Measurements from ENCODE around the gene EIF3L.

The EIF3L gene

DNA sequence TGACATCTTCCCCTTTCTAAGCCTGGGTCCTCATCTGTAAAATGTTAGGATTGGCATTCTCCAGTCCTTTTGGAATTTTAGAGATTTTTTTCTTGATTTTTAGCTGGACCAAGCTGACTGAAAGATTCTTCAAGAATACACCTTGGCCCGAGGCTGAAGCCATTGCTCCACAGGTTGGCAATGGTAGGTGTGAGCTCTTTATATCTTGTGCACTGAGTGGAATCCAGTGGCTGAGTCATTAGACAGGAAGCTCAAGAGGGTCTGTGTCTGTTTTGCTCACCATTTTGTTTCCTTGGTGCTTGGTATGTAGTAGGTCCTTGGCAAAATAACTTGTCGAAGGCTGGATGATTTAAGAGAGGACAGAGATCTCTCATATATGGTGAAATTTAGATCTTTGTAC is 6.2 kb downstream of the EIF3L start:
- no peak for DNase-seq

DNA sequence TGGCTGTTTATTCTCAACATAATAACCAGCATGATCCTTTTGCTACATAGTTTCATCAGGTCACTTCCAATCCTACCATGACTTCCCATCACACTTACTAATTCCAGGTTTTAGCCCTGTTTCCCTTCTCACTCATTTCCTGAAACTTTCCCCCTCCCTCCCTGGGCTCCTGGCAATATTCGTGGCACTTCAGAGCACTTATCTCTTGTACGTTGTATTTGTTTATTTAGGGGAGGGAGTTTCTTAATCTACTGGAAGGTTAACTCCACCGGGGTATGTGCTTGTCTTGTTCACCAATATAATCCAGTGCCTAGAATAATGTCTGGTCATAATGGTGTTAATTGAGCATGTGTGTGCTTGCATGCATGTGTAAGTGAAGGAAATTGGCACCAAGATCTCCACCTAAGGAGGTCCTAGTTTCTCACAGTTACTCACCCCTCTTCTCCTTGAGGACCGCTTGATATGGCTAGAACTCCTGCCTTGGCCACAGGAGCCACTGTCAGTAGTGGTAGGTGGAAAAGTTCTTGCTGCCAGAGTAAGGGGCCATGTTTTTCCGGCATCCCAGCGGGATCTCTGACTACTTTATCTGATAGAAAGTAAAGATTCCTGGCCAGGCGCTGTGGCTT is 11.7 kb downstream of the EIF3L start:
- no peak for DNase-seq

GRCh38 chr22:37862570-37863325 is 13.5 kb downstream of the EIF3L start:
- DNase-seq, result no peak

DNA sequence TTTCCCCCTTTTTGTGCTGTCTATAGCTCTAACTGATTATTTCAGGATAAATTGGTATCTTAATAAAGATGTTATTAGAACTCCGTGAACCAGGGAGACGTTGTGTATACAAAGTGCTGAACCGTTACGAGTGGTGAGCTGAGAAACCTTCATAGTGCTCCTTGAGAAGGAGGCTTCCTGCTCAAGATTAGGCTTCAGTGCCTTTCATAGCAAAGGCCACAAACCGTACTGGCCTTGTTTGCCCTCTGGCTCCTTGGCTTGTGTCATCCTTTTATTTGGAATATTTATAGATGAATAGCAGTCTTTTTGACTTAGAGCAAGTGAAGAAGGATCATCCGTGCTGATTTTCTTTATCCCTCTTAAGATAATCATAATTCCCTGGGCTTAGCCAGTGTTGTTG is 16.3 kb downstream of the EIF3L start:
- DNase-seq, result no peak

GRCh38 chr22:37870273-37870672 is 21.1 kb downstream of the EIF3L start:
- no peak for DNase-seq

DNA sequence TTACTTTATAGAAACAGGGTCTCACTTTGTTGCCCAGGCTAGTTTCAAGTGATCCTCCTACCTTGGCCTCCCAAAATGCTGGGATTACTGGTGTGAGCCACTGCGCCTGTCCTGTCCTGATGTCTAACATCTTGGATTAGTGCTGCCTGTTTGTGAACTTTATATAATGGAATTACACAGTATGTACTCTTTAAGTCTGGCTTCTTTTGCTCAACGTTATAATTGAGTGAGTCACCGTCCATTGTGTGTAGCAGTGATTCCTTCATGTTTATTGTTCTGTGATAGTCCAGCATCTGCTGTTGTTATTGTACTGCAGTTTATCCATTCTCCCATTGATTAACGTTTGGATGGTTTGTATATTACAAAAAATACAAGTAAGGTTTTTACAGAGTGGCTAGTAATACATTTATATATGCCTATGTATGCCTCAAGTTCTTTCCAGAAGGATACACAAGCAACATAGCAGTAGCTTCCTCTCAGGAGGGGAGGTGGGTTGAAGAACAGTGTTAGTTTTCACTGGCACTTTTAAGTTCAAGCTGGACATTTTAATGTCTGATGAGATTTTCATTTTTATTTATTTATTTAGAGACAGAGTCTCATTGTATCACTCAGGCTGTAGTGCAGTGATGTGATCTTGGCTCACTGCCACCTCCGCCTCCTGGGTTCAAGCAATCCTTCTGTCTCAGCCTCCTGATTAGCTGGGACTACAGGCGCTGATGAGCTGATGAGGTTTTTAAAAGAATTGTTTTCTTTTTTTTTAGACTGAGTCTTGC is 31.6 kb downstream of the EIF3L start:
- DNase-seq, result no peak

DNA sequence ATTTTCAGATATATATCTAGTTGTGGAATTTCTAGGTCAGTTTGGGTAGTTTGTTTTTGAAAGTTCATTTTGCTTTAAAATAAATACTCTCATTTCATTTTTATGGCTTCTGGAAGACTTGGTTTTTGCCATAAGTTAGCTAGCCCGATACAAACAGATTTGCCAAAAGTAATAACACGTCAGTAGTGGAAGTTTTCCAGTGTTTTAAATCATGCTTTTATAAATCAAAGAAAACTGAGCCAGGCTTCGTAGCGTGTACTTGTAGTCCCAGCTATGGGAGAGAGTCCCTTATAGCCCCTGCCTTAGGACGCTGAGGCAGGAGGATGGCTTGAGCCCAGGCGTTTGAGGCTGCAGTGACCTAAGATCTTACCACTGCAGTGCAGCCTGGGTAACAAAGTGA is 35.2 kb downstream of the EIF3L start:
- DNase-seq, result no peak

DNA sequence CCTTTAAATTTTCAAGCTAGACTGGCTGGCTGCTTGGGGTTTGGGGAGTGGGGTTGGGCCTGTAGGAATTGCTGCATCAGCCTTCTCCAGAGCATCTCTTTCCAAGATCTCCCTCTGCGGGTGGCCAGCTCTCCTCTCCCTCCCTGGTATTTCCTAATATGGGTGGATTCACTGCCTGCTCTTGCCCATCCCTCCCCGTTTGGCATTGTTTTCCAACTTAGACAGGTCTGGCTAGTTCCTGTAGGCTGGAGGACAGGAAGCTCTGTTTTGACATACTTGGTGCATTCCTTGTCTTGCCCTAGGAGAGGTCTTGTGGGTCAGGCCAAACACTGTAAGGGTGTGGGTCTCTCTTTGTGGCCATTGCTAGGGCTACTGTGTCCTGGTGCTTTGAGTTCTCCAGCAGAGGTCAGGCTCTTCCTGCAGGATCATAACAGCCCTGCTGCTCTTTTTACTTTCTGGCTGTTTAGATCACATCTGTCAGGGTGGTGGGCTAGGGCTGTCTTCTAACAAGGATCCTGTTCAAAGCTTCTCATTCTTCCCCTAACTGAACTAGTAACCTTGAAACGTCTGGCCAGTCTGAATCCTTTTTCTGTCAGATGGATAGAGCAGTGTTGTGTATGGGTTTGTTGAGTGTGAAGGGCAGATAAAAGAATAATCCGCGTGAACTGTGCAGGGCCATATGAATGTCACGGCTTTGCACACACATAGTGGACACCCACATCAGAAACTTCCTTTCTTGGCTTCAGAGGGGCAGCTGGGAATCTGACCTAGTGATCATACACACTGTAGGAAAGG is 38.6 kb downstream of the EIF3L start:
- DNase-seq, result no peak

- DNase-seq, result no peak
These were observed 42.7 kb downstream of the EIF3L start for GRCh38 chr22:37891926-37892325.

- DNase-seq, result no peak
These were observed 43.5 kb downstream of the EIF3L start for GRCh38 chr22:37892566-37893335.

DNA sequence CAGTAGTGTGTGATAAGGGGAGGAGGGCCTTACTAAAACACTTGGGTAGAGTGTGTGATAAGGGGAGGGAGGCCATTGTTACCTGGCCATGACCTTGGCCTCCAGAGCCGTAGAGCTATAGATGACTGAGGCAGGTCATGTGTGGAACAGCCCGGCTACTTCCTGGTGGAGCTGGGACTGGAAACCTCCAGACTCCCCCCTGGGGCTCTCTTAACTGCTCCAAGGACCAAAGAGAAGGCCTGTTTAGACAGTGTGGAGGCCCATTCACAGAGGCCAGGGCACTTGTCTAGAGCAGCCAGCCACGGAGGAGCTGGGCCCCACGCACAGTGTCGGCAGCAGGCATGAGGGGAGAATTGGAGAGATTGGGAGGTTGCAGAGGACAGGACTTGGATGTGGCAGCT is 44.4 kb downstream of the EIF3L start:
- no peak for DNase-seq

DNA sequence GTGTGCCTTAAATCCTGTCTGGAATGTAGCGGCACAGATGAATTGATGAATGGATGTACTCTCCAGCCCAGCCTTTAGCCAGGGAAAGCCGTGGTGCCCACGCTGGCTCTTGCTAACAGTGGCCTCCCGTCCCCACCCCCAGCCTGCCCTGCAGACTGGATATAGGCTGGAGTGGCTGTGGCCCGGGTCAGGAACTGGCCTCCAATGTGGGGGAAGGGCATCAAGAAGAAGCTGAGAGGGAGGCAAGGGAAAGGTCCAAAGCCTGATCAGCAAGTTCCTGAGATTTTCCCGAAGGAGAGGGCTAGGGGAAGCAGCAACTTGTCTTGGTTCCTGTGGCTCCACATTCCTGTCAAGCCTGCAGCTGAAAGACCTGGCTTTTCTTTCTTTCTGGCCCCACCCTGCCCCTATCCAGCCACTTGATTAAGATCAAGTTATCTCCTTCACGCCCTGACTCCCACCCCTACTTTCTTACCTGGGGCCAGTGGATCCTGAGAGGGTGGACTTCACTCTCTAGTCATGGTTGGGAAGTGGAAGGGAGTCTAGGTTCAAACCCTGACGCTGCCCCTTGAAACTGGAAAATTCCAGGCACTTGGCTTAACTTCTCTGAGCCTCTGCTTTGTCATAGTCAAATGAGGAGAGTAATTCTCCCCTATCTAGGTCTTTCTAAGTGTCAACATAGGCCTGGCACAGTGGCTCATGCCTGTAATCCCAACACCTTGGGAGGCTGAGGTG is 45.9 kb downstream of the EIF3L start:
- DNase-seq, result no peak

- peak in 1 of 2 donors; percentile 70 for DNase-seq
These were observed 47.0 kb downstream of the EIF3L start for GRCh38 chr22:37896181-37896592.

GRCh38 chr22:37896939-37897338 is 47.7 kb downstream of the EIF3L start:
- DNase-seq, result no peak

DNA sequence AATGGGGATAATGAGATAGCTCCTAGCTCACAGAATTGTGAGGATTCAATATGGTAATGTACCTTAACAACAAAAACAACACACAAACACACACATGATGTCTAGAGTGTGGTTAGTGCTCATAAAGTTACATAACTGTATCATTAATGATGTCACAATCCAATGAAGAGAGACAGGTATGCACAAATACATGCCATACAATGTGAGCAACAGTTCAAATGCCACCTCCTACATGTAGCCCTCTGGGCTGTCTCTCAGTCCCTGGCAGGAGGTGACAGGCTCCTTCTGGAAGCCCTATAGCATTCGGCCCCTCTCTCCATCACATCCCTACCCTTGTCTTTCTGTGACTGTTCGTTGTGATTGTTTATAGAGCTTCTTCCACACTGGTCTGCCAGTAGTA is 48.6 kb downstream of the EIF3L start:
- no peak for DNase-seq

DNA sequence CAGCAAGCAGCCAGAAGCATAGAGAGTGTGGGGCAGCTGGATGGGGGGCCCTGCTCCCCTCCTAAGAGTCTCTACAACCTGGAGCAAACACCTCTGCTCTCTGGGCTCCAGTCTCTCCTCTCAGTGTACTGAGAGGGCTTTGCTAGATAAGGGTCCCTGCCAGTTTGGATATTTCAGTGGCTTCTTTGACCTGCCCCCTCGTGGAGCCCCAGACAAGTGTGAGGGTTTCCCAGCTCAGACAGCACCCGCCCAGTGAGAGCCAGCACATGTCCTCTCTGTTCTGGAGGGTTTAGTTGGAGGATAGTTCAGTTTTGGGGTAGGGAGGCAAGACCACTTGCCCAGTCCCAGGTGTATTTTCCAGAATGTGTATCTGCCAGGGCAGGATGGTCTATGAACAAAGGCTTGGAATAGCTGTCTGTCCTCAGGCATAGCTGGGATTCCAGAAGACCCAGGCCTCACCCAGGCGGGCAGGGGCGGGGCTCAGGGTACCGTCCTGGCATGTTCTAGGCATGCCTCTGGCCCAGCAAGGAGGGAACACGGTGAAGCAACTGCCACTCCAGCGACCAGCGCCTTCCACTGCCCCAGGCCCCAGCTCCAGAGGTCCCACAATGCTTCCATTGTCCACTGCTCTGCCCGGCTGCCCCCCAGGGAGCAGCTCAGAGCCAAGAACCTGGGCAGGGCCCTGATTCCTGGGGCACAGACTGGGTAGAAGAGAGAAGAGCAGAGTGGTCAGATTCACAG is 49.4 kb downstream of the EIF3L start:
- no peak for DNase-seq

DNA sequence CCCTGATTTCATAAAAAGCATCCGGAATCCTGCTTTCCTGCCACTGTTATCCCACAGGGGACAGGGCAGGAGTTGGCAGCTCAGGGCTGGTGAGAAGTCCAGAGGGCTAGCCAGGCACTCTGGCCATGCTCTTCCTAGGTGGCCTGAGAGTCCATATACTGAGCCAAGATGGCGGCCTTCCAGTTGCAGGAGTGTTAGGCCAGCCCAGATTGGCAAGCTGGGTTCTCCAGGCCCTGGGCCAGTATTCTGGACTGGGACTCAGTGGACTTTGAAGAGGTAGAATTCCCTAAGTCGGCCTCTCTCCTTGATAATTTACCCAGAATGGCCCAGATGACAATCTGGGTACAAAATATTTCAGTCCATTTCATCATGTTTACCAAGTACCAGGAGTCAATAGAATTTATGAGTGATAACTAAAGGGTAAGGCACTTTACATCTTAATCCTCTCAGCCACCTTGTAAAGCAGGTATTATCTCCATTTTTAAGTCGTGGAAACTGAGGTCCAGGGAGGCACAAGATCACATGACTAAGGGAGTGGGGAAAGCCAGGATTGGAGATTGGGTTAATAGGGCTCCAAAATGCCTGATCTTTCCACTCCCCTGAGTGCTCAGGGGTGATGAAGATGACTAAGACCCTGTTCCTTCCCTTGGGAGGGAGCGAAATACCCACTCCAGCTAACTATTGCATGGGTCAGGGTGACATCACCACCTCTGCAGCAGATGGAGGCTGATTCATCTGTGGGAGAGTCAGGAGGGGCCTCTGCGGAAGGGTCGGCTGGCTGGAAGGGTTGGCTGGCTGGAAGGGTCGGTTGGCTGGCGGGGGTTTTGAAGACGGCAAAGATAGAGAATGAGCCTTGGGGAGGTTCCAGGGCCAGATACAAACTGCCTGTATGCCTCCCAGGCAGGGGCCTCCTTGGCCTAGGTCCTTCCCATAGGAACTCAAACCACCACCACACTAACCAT is 55.6 kb downstream of the EIF3L start:
- DNase-seq, result peak; percentile 91 to 98

GRCh38 chr22:37905534-37906363 is 56.5 kb downstream of the EIF3L start, which contains the start of gene MICALL1:
Gene MICALL1, plus strand, starts transcription at chr22:37906297. Its CDS starts 126 bp downstream, at chr22:37906423.
- peak; percentile 60 to 79 for DNase-seq
